Left lobe of liver (tissue), 2 donors: ENCODE data around the gene CBL. TPM values are rescaled to one million over a fixed set of nuclear protein-coding genes. Genes with fewer than 3 reads are reported as not detected.
A peak's percentile ranks its signal among the peaks of the same experiment; 100 is the strongest.

ENCODE experiments used
- ATAC-seq: fragments of 200-7000 bp; cut with Tn5 transposase; one replicate; pipeline ENCODE4 v1.9.1; 2020; ENCODE audit warnings: mild to moderate bottlenecking, moderate library complexity
- DNase-seq: peaks from one replicate; pipeline ENCODE4 v3.0.0-alpha.2; 2020; ENCODE audit warnings: low spot score
- total RNA-seq: library from RNA; stranded (reverse); gene quantifications from one replicate; pipeline ENCODE4 v1.2.1, GENCODE V29; 2021
- donor health status: DM: no; HTN: no; CAD: no; lungs with moderate emphysema.
- donor health status: DM: no; HTN: yes; CAD: no.

Gene CBL
- total RNA-seq, 1 donor from 2014 or later: 3.2 TPM

DNA sequence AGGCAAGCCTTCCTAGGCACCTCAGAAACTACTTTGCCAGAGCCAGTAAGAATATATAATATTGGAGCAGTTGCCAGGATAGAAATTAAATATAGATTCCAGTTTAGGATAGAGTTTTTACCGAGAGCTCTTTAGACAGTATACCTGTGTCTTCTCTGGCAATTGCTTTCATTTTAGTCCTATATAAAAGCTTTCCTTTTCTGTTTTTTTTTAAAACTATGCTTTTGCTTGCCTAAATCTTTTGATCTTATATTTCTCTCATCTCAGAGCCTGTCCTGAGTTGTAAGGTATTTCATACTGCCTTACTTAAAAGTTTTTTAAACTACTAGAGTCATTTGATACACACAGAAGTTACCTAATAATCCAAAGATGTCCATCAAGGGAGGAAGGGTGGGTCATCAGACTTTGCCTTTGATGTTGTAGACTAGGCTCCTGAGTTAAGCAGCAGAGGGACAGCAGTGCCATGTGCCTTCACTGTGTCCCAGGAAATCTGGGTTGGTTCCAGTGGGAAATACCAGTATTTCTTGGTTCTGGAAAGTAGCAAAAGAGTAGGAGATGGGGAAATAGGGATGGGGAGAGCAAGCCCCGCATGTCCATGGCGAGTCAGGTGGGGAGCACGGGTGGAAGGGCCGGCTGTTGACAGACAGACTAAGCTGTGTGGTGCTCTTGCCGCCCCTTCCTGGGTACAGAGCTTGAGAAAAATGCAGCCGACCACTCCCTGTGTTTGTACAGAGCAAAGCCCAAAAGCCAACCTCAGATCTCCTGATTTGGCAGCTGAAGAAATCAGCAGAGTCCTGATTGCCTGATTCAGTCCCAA, 99.6 kb downstream of the CBL start:
- no peak for ATAC-seq
- no peak for DNase-seq

DNA sequence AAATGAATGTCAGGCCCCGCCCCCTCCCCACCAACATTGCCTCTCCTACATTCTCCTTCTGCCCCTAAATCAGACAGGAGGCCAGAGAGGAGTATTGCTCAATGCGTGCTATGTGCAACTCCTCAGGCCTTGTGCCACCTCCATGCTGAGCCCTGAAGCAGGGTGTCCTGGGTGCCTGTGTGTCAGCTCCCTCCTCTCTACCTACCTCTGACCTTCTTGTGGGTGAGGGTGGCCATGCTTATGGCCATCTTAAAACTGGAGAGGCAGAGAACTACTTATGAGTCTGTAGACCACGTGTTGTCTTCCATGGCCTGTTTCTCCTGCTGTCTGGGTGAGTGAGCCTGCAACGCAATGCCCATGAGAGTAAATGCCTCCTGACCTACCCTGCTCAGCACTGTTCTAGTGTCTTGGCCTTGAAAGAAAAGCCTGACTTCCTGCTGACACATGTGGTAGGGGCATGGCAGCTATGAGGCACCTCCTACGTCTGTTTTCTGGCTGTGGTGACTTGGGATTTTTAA, 100.3 kb downstream of the CBL start:
- no peak for DNase-seq
- peak; percentile 56 for ATAC-seq

DNA sequence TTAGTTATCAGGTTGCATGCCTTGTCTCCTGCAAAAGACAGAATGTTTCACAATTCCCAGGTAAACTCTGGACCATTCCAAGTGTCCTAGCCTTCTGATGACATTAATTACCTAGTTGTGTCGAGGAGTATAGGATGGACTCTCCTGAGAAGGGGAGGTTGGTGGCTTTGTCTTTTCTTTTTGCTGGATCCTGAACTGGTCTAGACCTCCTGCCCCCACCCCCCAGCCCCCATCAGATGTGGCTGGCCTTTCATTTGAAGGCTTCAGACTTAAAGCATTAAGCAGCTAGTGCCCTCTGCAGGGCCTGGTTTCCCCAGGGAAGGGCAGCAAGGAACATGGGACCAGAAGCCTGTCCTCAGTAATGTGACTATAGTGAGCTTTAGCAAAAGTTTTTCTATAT, 101.1 kb downstream of the CBL start:
- ATAC-seq (peak; percentile 39), DNase-seq (no peak)

DNA sequence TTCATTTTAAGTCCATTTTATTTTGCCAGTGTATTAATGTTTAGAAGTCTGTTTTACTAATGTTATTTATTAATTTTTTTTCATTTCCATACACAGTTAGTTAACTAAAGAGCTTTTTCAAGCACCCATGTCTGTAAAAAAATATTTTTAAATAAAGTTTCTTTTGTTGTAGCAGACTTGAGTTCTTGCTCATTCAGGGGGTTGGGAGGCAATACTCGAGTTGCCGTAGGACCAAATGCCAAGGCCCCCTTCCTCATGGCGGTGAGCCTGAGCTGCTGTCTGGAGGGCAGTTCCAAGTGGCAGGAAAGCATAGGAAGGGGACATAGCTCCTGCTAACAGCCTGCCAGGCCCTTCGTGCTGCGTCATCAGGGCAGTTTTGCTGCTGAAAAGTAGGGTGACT, 101.8 kb downstream of the CBL start:
- no peak for ATAC-seq
- DNase-seq: no peak

DNA sequence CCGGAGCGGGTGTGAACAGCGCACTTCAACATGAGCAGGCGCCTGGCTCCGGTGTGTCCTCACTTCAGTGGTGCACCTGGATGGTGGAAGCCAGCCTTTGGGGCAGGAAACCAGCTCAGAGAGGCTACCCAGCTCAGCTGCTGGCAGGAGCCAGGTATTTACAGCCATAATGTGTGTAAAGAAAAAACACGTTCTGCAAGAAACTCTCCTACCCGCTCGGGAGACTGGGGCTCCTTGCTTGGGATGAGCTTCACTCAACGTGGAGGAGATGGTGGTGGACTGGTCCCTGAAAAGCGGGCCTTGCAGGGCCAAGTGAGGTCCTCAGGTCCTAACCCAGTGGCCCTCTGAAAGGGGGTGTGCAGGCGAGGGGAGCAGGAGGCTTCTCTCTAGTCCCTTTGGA, 103.3 kb downstream of the CBL start:
- DNase-seq: no peak
- ATAC-seq: no peak

DNA sequence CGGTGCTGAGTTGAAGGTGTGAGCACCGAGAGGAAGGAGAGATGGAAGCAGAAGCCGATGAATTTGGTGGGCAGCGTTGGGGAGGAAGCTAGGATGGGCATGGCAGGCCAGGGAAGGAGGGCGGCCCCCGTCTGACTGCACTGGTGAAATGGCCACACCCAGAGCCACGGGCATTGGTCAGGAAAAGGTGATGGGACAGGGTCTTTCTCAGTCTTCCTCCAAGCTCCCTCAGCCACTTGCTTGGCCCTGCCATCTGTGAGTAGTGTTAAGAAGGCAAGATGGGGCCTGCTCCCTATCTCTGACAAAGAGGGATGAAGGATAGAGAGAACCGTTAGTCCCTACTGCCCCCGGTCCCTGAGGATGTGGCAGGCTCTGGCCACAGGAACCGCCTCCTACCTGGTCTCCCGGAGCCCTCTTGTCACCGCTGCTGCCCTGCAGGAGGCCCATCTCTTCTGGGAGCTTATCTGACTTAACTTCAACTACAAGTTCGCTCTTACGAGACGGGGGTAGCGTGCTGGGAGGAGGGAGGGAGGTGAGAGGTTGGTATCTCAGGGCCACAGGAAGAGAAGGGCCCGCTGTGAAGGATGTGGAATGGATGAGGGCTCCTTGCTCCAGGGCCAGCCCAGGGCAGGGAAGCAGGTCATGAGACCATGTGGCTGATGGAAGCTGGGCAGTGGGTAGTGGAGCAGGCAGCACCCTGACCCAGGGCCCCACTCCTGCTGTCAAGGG, 104.0 kb downstream of the CBL start:
- DNase-seq (no peak), ATAC-seq (no peak)

DNA sequence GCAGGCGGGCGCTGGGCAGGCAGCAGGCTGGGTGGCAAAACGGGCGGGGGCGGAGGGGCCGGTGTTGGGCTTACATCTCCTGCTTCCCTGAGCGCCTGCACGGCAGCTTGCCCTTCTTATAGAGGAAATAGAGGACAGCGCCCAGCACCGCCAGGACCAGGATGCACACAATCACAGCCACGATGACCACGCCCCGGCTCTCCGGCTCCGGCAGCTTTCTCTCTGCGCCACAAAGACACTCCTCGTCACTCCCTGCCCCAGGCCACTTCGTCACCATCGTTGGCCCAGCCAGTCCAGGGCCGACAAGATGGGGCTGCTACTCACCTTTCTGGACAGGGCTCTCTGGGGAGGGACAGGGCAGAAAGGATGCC, 104.5 kb downstream of the CBL start:
- no peak for DNase-seq
- no peak for ATAC-seq

DNA sequence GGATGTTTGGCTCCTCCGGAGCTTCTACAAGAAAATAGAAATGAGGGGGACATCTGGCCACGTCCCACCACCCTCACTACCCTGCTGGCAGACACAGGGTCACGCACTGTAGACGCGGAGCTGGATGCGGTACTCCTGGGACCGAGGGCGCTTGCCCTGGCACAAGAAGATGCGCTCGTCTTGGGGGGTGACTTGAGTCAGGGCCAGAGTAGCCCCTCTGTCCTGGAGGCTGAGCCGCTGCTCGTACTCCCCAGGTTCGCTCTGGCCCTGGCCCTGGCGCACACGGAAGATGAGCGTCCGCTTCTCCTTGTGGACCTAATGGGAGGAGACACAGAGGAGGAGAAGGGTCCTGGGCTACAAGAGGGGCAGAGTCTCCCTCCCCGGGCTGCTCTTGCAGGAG, 108.6 kb downstream of the CBL start:
- no peak for DNase-seq

DNA sequence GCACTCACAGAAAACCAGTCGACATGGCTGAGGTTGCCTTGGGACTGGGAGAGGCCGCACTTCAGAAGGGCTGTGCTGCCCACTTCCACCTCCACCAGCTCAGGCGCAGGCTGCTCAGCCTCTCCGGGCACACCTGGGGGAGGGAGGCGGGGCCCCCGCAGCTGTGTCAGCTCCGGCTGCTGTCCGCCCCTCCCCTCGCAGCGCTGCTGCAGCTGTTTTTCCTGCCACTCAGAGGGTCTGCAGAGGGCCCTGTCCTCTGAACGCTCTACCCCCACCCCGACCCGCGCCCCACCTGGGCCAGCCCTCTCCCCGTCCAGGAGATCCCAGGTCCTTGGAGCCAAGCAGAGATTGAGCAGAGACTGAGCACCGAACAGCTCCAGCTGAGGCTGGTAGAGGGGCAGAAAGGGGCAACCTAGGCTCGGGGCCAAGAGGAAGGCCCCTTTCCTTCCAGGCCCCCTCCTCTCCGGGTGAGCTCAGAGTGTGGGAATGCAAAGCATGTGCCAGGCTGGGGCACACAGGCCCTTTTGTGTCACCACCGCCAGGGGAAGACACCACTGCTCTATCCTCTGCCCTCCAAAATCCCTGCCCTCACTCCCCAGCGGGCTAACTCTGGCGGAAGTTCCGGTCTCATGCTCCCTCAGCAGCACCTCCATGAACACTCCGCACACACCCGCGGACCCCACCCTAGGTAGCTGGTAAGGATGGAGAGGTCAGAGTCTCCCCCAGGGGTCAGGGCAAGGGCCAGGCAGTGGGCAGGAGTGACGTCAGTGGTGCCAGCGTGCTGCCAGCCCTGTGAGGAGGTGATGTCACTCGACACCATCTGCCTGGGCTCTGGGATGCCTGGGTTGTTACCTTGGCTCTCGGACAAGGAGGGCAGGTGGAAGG, 109.2 kb downstream of the CBL start:
- DNase-seq (no peak), ATAC-seq (peak; percentile 12)

More for the DNA sequence above, 108.6 kb downstream of the CBL start:
- no peak for ATAC-seq

DNA sequence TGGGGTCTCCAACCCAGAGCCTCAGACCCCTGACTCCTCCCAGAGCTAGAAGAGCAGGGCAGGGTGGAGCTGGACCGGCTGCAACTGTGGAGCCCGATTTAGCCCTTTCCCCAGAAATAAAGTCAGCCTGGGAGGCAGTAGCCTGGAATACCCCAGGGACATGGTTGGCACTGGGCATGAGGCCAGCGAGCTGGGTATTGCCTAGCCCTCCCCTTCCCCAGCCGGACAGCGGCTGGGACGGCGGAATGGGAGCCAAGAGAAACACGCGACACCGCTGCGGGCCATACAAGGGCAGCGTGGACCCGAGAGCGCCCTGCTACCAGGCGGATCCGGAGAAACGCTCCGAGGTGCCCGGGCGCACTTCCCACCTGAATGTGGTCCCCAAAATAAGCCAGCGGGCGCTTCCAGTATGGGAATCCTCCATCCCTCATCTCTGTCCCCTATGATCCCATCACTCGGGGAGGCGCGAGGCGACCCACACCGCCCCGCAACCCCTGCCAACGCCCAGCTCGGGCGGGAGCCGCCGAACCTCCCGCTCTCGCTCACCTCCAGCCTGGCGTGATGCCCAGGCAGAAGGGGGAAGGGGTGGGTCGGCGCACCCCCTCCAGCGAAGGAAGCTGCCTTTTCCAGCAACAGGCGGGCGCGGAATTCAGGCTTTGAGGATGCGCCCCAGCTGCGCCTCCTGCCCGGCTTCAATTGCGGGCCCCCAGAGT, 110.0 kb downstream of the CBL start:
- peak; percentile 8 for ATAC-seq
- no peak for DNase-seq

DNA sequence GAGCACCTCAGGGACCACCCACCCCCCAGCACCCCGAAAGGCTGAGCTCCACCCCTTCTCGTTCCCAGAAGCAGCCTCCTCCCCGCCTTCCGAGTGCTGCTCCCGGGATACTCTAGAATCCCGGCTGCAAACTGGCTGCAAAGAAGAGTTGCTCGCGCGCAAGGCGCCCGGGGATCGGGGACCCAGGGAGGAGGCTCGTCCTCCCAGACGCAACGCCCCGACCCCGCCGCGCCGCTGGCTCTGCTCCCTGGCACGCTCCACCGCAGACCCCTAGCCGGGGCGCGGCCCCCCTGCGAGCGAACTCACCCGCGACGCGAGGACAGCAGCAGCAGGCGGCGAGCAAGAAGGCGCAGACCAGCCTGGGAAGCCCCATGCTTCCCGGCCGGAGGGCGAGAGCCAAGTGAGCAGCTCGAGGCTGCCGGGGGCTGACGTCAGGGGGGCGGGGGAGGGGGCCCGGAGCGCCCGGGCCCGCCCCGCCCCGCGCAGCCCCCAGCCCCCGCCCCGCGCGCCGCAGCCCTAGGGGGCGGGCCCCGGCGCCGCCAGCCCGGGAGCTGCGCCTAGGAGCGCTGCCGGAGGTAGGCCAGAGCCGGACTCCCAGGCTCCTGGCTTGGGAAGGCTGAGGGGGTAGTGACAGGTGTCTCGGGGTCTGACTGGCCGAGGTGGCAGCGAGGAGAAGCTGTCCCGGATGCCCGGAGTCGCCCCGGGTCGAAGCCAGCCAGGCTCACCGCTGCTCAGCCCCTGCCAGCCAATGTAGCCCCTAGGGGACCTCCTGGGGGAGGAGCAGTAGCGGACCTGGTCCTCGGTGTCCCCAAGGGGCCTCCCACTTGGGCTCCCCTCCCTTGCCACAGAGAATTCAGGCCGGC, 110.8 kb downstream of the CBL start, which contains the start of gene MCAM:
MCAM (minus strand) TSS at position 402 of the 863 bp plus-strand sequence; CDS start at position 373, 29 bp downstream.
- no peak for ATAC-seq
- no peak for DNase-seq

DNA sequence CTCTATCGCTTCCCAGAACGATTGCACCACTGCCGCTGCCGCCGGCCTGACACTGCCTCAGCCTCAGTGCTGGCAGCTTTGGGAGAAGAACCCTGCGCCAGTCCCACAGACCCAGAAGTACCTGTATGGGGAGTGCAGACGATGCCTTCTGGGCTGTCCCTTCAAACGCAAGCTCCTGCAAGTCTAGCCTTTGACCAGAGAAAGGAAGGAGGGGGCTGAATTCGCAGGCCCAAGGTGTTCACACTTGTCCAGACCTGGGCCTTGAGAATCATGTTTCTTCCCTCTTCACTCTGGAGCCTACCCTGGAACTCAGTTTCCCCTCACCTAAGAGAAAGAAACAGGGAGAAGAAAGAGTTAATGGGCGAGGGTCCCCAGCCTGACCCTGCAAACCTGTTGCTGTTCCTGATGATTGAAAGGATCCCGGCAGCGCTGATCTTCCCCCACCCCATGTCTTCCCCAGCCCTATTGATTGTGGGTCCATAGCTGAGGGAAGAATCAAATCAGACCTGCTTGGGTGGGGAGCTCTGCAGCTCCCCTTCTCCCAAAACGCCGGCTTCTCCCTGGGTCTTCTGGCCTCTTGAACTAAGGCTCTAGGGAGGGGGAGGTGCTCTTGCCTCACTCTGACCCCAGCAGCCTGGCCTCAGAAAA, 111.6 kb downstream of the CBL start:
- DNase-seq (no peak), ATAC-seq (no peak)

DNA sequence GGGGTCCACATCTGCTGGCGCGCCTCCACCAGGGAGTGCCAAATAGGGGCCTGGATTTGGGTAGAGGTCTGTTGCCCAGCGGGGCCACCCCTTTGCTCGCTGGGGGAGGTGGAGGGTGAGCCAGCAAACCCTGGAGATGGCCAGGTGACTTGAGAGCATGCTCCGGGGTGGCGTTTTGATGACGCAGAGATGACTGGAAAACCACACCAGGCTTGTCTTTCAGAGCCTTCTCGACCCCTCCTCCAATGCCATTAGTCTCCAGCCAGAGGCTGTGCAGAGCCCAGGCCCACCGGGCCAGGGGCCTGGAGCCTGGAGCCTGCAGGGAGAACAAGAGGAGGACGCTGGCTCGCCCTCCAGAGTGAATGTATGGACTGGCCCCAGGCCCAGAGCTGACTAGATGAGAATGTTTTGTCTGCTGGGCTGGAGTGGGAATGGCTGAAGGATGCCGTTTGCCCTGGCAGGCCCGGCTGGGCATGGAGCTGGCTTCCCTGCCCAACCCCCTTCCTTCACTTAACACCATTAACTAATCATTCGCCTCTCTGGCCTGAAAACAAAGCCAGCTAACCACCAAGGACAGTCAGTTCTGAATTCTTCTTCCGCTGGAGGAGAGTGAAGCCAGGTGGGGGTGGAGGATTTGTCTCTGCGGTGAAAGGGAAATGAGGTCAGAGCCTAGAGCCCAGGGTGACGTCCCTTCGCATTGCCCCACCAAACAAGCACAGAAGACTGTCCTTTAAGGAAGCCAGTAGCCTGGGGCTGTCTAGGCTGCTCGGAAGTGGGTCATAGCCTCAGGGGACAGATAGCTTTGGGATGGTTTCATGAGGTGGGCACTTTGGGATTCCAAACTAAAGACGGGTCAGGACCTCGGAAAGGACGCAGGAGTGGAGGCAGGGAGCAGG, 112.3 kb downstream of the CBL start:
- no peak for ATAC-seq
- DNase-seq: no peak

DNA sequence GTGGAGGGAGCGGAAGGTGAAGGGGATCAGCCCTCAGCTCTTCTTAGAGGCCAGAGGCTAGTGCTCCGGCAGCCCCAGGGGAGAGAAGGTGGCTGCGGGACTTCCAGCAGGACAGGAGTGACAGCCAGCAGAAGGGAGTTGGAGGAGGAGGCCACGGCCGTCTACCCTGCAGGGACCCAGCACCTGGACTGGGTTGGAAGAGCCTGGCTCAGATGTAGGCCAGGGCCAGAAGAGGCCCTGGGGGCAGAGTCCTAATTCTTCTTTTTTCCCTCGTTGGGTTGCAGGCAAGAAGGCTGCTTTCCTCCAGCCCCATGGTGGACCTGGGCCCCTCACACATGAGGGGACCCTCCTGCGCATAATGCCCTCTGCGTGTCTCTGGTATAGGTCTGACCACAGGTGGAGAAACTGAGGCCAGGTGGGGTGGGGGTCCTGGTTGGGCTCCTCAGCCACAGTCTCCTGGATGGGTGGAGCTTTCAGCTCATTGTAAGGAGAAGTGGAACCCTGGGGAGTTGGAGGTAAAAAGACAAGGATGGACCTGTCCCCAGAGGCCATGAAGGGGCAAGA, 113.1 kb downstream of the CBL start:
- ATAC-seq (no peak), DNase-seq (no peak)

DNA sequence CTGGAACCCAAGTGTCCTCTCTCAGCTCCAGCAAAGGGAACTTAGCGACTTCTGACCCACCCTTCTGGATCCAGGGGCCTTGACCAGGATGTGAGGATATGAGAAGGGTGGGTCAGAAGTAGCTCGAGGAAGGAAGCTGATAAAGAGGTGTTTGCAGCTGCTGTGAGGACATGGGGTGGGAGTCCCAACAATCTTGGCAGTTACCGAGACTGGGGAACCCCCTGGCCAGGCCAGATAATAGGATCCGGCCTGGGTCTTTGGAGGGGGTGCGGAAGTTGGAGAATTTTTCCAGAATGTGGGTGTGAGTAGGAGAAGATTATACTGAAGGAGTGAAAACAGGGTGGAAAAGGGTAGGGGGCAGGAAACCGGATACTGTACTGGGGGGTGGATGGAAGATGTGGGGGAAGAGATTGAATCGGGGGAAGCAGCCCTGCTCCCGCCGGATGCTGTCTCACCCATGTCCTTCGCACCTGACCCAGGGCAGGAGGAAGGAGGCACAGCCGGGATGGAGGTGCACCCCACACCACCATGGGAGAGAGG, 113.6 kb downstream of the CBL start:
- no peak for DNase-seq
- peak; percentile 3 for ATAC-seq

DNA sequence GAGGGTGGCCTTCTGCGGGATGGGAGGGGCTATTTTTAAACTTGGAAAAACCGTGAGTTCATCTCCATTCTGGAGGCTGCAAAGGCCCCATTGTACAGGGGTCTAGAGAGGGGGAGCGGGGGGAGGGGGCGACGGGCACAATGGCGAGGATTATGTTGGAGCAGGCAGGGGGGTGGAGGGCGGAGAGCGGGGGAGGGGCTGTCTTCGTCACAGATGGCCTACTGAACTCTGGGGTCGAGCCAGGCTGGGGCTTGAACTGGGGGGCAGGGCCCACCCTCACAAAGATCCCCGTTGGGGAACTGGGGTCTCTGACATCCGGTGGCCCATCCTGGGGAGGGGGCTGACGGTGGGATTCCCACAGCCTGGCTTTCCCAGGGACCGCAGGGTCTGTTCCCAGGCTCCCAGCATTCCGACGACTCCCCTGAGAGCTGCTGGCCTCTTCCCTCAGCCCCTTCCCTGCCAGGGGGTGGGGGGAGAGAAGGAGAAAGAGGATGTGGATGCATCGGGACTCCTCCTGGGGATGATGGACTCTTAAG, 114.2 kb downstream of the CBL start:
- ATAC-seq (no peak), DNase-seq (peak; percentile 43)
